ENCODE results near the gene VASP. TPM values are rescaled to one million over a fixed set of nuclear protein-coding genes. Genes with fewer than 3 reads are reported as not detected.

VASP gene
- polyA plus RNA-seq, 3 donors, result 132 to 154 (median 144) TPM

DNA sequence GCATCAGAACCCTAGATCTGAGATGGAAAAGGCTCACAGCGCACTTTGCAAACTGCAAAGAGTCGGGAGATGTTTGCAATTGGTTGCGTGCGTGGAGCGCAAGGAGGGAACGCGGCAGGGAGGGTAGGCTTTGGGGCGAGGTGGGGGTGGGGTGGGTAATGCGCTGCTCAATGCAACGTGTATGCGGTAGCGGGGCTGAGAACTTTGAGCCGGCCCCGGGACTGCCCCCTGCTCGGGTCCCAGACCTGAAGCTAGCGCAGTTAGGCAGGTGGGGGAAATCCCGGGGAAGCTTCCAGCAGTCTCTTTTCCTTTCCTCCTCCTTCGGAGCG, 38.5 kb upstream of the VASP start:
- H3K79me2 ChIP-seq (ENCODE audit: insufficient read depth, low read length), result no peaks in the 10 kb centered on the region
- TF ChIP-seq, protein P1, sequence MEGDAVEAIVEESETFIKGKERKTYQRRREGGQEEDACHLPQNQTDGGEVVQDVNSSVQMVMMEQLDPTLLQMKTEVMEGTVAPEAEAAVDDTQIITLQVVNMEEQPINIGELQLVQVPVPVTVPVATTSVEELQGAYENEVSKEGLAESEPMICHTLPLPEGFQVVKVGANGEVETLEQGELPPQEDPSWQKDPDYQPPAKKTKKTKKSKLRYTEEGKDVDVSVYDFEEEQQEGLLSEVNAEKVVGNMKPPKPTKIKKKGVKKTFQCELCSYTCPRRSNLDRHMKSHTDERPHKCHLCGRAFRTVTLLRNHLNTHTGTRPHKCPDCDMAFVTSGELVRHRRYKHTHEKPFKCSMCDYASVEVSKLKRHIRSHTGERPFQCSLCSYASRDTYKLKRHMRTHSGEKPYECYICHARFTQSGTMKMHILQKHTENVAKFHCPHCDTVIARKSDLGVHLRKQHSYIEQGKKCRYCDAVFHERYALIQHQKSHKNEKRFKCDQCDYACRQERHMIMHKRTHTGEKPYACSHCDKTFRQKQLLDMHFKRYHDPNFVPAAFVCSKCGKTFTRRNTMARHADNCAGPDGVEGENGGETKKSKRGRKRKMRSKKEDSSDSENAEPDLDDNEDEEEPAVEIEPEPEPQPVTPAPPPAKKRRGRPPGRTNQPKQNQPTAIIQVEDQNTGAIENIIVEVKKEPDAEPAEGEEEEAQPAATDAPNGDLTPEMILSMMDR (IDR thresholded peaks at IDR 0.05), result no peak
- H3K4me1 Mint-ChIP-seq, result peaks cover 45% of the 10 kb centered on the region
- peak overlapping the region; percentile 88 to 96 for H3K27ac ChIP-seq (ENCODE audit: low read depth in 1 of 2, low read length in 2 of 2)
- peak overlapping the region; percentile 81 for H3K4me2 ChIP-seq (replicated peaks; ENCODE audit: extremely low read depth, low read length, poor library complexity, severe bottlenecking)
- H3K36me3 Mint-ChIP-seq, result peaks cover 38 to 44% of the 10 kb centered on the region in 2 donors
- H3K27me3 Mint-ChIP-seq (ENCODE audit: low read depth in 3 of 3), result peaks cover 49 to 72% (median 70%) of the 10 kb centered on the region in 3 donors
- intact Hi-C loops (cut with micrococcal nuclease), result no loop called here
- H2AFZ ChIP-seq (ENCODE audit: insufficient read depth, low read depth, low read length, poor library complexity, severe bottlenecking), result no peak overlapping the region
- H3K36me3 ChIP-seq (replicated peaks in 1 of 2; ENCODE audit: control insufficient read depth in 1 of 2, insufficient read depth in 2 of 2, low read length in 2 of 2), result peaks cover 0 to 9% of the 10 kb centered on the region in 2 donors
- DNase-seq, result no peak
- H3K27me3 ChIP-seq (ENCODE audit: control insufficient read depth in 2 of 2, insufficient read depth in 2 of 2, low read length in 2 of 2), result peaks cover 21 to 39% of the 10 kb centered on the region in 2 donors
- H3K4me3 Mint-ChIP-seq, result peak overlapping the region; percentile 99
- WGBS (ENCODE audit: insufficient coverage), result 0% methylated on average over 14 of the region's 19 CpGs
- peak overlapping the region; percentile 90 to 97 (median 96) for H3K27ac Mint-ChIP-seq
- peak overlapping the region; percentile 84 to 98 (median 87) for H3K4me3 ChIP-seq (replicated peaks in 1 of 3; ENCODE audit: low read depth in 2 of 3, low read length in 3 of 3)
- H4K20me1 ChIP-seq (ENCODE audit: insufficient read depth, low read length), result peaks cover 59% of the 10 kb centered on the region
- H3K4me1 ChIP-seq (ENCODE audit: control insufficient read depth in 1 of 2, insufficient read depth in 2 of 2, low read length in 2 of 2), result peaks cover 34 to 39% of the 10 kb centered on the region in 2 donors
- peaks cover 0 to 12% of the 10 kb centered on the region in 2 donors for H3K9me3 ChIP-seq (replicated peaks in 1 of 2; ENCODE audit: control insufficient read depth in 1 of 2, insufficient read depth in 1 of 2, low read length in 2 of 2)
- peak overlapping the region; percentile 96 for H3K9ac ChIP-seq (ENCODE audit: insufficient read depth, low read length, poor library complexity, severe bottlenecking)
- H3K9me3 Mint-ChIP-seq, result peaks cover 10 to 58% (median 34%) of the 10 kb centered on the region in 7 donors

DNA sequence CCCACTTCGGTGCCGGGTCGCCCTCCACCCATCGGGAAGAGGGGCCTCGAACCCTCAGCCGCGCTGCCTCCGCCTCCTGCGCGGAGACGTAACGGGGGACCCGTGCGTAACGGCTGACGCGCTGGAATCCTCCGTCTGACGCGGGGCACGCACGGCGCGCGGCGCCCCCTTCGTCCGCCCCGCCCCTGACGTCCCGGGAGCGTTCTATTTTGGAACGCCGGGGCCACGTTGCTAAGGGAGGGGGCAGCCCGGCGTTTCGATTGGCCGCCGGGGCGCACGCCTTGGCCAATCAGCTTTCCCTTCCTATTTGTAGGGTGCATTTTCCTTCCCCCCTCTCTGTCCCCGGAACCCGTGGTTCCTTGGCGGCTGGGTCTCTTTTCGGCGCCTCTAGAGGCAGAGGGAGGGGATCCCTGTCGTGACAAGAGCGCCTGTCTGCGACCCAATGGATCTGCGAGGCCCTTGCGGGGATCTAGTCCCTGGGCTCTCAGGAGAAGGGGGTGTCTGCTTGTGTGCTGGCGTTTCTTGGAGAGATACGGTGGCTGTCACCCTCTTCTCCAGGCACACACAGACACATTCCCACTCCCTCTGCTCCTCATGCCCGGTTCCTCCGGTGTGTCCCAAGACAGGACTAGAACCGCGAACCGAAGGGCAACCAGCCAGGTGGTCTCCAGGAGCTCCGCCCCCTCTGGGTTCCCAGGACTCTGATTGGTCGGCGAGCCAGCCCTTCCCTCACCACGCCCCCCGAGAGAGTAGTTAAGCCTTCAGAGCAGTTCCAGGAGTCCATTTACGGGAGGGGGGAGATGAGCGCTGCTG, 37.9 kb upstream of the VASP start:
- Mint-ChIP-seq H3K27me3 (ENCODE audit: low read depth in 3 of 3) (peaks cover 54 to 78% (median 75%) of the 10 kb centered on the region in 3 donors), H3K36me3 (peaks cover 40 to 49% of the 10 kb centered on the region in 2 donors)
- H3K4me1 ChIP-seq (ENCODE audit: control insufficient read depth in 1 of 2, insufficient read depth in 2 of 2, low read length in 2 of 2), result peaks cover 34 to 39% of the 10 kb centered on the region in 2 donors

More for the DNA sequence above, 37.9 kb upstream of the VASP start:
- DNase-seq, result peak; percentile 82 to 88 (median 85)
- H3K36me3 ChIP-seq (replicated peaks in 1 of 2; ENCODE audit: control insufficient read depth in 1 of 2, insufficient read depth in 2 of 2, low read length in 2 of 2), result peaks cover 0 to 9% of the 10 kb centered on the region in 2 donors
- no peaks in the 10 kb centered on the region for H3K79me2 ChIP-seq (ENCODE audit: insufficient read depth, low read length)
- H2AFZ ChIP-seq (ENCODE audit: insufficient read depth, low read depth, low read length, poor library complexity, severe bottlenecking), result no peak overlapping the region
- 0% methylated on average over 49 of the region's 66 CpGs for WGBS (ENCODE audit: insufficient coverage)
- peaks cover 65% of the 10 kb centered on the region for H4K20me1 ChIP-seq (ENCODE audit: insufficient read depth, low read length)
- peak overlapping the region; percentile 81 for H3K4me2 ChIP-seq (replicated peaks; ENCODE audit: extremely low read depth, low read length, poor library complexity, severe bottlenecking)
- peaks cover 21 to 44% of the 10 kb centered on the region in 2 donors for H3K27me3 ChIP-seq (ENCODE audit: control insufficient read depth in 2 of 2, insufficient read depth in 2 of 2, low read length in 2 of 2)
- peaks cover 0 to 12% of the 10 kb centered on the region in 2 donors for H3K9me3 ChIP-seq (replicated peaks in 1 of 2; ENCODE audit: control insufficient read depth in 1 of 2, insufficient read depth in 1 of 2, low read length in 2 of 2)
- peaks cover 10 to 59% (median 35%) of the 10 kb centered on the region in 7 donors for H3K9me3 Mint-ChIP-seq
- peak overlapping the region; percentile 72 to 97 (median 96) for H3K27ac Mint-ChIP-seq
- TF ChIP-seq, protein P1 (IDR thresholded peaks at IDR 0.05), result no peak
- intact Hi-C loops (cut with micrococcal nuclease), result no loop called here
- peak overlapping the region; percentile 84 to 98 (median 87) for H3K4me3 ChIP-seq (replicated peaks in 1 of 3; ENCODE audit: low read depth in 2 of 3, low read length in 3 of 3)
- H3K27ac ChIP-seq (ENCODE audit: low read depth in 1 of 2, low read length in 2 of 2), result peak overlapping the region; percentile 88 to 96
- H3K4me3 Mint-ChIP-seq, result peak overlapping the region; percentile 99
- peaks cover 44% of the 10 kb centered on the region for H3K4me1 Mint-ChIP-seq
- peak overlapping the region; percentile 96 for H3K9ac ChIP-seq (ENCODE audit: insufficient read depth, low read length, poor library complexity, severe bottlenecking)
